ENCODE data around the gene LOC128125822.

DNA sequence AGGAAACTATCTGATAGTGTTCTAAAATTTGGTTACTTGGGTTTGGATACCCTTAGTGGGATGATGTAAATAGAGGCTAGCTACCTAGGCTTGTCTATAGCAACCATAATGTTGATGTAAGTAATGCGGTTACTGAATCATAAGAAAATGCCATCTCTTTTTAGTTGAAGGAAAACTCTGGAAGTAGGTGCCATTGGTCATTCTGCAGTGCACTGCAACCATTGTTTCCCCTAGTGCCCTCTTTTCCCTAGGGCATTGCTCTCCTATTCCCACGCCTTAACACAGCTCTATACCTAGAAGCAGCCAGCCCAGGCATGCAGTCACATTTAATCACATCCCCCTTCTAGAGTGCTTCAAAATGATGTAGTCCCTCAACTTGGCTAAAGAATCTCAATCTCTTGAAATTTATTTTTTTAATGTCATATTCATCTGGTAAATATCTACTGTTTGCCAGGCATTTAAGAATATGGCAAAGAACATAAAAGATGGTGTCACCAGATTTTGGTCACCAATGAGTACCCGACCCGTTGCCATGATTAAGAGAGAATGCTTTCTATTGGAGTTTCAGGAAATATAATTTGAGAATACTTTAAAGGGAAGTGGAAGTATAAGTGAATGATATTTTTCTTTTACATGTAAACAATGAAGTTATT lies 10.4 kb downstream of the LOC128125822 start:
- TF ChIP-seq, protein P1, sequence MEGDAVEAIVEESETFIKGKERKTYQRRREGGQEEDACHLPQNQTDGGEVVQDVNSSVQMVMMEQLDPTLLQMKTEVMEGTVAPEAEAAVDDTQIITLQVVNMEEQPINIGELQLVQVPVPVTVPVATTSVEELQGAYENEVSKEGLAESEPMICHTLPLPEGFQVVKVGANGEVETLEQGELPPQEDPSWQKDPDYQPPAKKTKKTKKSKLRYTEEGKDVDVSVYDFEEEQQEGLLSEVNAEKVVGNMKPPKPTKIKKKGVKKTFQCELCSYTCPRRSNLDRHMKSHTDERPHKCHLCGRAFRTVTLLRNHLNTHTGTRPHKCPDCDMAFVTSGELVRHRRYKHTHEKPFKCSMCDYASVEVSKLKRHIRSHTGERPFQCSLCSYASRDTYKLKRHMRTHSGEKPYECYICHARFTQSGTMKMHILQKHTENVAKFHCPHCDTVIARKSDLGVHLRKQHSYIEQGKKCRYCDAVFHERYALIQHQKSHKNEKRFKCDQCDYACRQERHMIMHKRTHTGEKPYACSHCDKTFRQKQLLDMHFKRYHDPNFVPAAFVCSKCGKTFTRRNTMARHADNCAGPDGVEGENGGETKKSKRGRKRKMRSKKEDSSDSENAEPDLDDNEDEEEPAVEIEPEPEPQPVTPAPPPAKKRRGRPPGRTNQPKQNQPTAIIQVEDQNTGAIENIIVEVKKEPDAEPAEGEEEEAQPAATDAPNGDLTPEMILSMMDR (IDR thresholded peaks at IDR 0.05): no peak
- no peak for TF ChIP-seq POLR2A (IDR thresholded peaks at IDR 0.05)

All from thyroid gland (tissue), 4 donors.